Stimulated activated CD8-positive, alpha-beta memory T cell treated with anti-CD3 and anti-CD28 coated beads, Interleukin-7, amount 100 ng/mL, for 24 hours (primary cell): ENCODE results near the gene RNF213.

Experiments used
- DNase-seq: peaks from one replicate; pipeline ENCODE4 v3.0.0-alpha.2; 2020; ENCODE audit warnings: low read depth

Gene RNF213

GRCh38 chr17:80419255-80419654 is 158.6 kb downstream of the RNF213 start:
- no peak for DNase-seq

GRCh38 chr17:80421381-80422090 is 160.9 kb downstream of the RNF213 start:
- DNase-seq = no peak

- DNase-seq = no peak
Observed at GRCh38 chr17:80422276-80422675, 161.6 kb downstream of the RNF213 start.

- no peak for DNase-seq
Observed at GRCh38 chr17:80422981-80423380, 162.3 kb downstream of the RNF213 start.

GRCh38 chr17:80423536-80424225 is 163.0 kb downstream of the RNF213 start:
- DNase-seq = no peak

GRCh38 chr17:80424261-80424660 is 163.6 kb downstream of the RNF213 start:
- no peak for DNase-seq

GRCh38 chr17:80424878-80425765 is 164.5 kb downstream of the RNF213 start:
- DNase-seq = no peak

- DNase-seq = no peak
Observed at GRCh38 chr17:80425835-80426426, 165.3 kb downstream of the RNF213 start.

GRCh38 chr17:80426671-80427326 is 166.1 kb downstream of the RNF213 start:
- peak; percentile 77 for DNase-seq

GRCh38 chr17:80427366-80428282 is 167.0 kb downstream of the RNF213 start:
- no peak for DNase-seq

- DNase-seq = no peak
Observed at GRCh38 chr17:80428363-80428762, 167.7 kb downstream of the RNF213 start.

- DNase-seq = no peak
Observed at GRCh38 chr17:80428796-80429195, 168.1 kb downstream of the RNF213 start.

- no peak for DNase-seq
Observed at GRCh38 chr17:80429356-80430275, 169.0 kb downstream of the RNF213 start.

GRCh38 chr17:80430446-80431245 is 170.0 kb downstream of the RNF213 start:
- no peak for DNase-seq

- DNase-seq = no peak
Observed at GRCh38 chr17:80431246-80432195, 170.9 kb downstream of the RNF213 start.

GRCh38 chr17:80432350-80432955 is 171.8 kb downstream of the RNF213 start:
- no peak for DNase-seq

- DNase-seq = no peak
Observed at GRCh38 chr17:80432961-80433550, 172.4 kb downstream of the RNF213 start.
